GM23248 (cell line): Measurements from ENCODE around the gene SNAP25.

Source experiments
- EZH2 ChIP-seq: fragments of 200-600 bp; sonication (generic); IDR thresholded peaks from 2 replicates; pipeline ENCODE4 v1.6.1; 2018; ENCODE audit warnings: antibody characterized with exemption, mild to moderate bottlenecking; ENCODE audit not compliant: insufficient read depth, poor library complexity, severe bottlenecking
- EZH2phosphoT487 ChIP-seq: fragments of 200-600 bp; sonication (generic); IDR thresholded peaks from 2 replicates; pipeline ENCODE4 v1.6.1; 2018; ENCODE audit warnings: antibody characterized with exemption, moderate library complexity, mild to moderate bottlenecking, low read depth; ENCODE audit not compliant: insufficient read depth

GRCh38 chr20:10321138-10321717 lies 102.6 kb downstream of the SNAP25 start:
- TF ChIP-seq EZH2phosphoT487 (no peak), EZH2 (no peak)
